HEK293 (cell line): Measurements from ENCODE around the gene ADCY4.

Experiments used
- CTCF ChIA-PET: fragments of 350-600 bp; formaldehyde crosslinking; extraction: SDS; loops from one replicate; lab custom pipeline; 2021; ENCODE audit warnings: antibody characterized with exemption; lab: Yijun Ruan, JAX
- POLR2A ChIA-PET: fragments of 300-600 bp; formaldehyde crosslinking; extraction: SDS; loops from one replicate; lab custom pipeline; 2020; ENCODE audit warnings: antibody characterized with exemption, inconsistent platforms; lab: Yijun Ruan, JAX
- H3K27ac ChIP-seq: fragments of 200-500 bp; sonication (Bioruptor generic); 2 replicates; pipeline ENCODE4 v1.5.1; 2014; ENCODE audit warnings: low read depth, low read length, control low read depth, inconsistent platforms; ENCODE audit errors: extremely low read depth
- H3K36me3 ChIP-seq, 2 experiments: fragments of 200-500 bp in 1 of 2; sonication (Bioruptor generic) in 1 of 2; 1 replicate in 1 of 2; 2 replicates in 1 of 2; pipeline ENCODE4 v1.5.1; 2014 to 2017; ENCODE audit warnings: inconsistent platforms in 2 of 2, low read length in 2 of 2; ENCODE audit not compliant: control insufficient read depth in 2 of 2, insufficient read depth in 1 of 2
- H3K4me1 ChIP-seq: fragments of 200-500 bp; sonication (Bioruptor generic); 2 replicates; pipeline ENCODE4 v1.5.1; 2014; ENCODE audit warnings: mild to moderate bottlenecking, low read length, inconsistent platforms; ENCODE audit not compliant: control insufficient read depth, insufficient read depth
- H3K4me3 ChIP-seq: 2 replicates; pipeline ENCODE4 v1.5.1; 2011; ENCODE audit warnings: low read depth, mild to moderate bottlenecking, control low read depth, low read length, moderate library complexity
- H3K9me3 ChIP-seq: fragments of 200-500 bp; sonication (Bioruptor generic); 2 replicates; pipeline ENCODE4 v1.5.1; 2014; ENCODE audit warnings: low read depth, low read length, inconsistent platforms; ENCODE audit not compliant: control insufficient read depth, insufficient read depth
- BCL11B ChIP-seq: fragments of 450-650 bp; formaldehyde crosslinking; IDR thresholded peaks from 2 replicates; pipeline ENCODE4 v1.5.1; 2016; ENCODE audit warnings: low read depth, missing biosample characterization, missing genetic modification characterization
- IKZF3 ChIP-seq: fragments of 450-650 bp; IDR thresholded peaks from 2 replicates; pipeline ENCODE4 v1.5.0; 2018; ENCODE audit warnings: missing biosample characterization, mild to moderate bottlenecking, missing genetic modification characterization, moderate library complexity
- MZF1 ChIP-seq: fragments of 450-650 bp; formaldehyde crosslinking; IDR thresholded peaks from 2 replicates; pipeline ENCODE4 v1.5.1; 2017; ENCODE audit warnings: missing biosample characterization, missing genetic modification characterization, borderline replicate concordance
- ZEB2 ChIP-seq: fragments of 450-650 bp; formaldehyde crosslinking; IDR thresholded peaks from 2 replicates; pipeline ENCODE4 v1.5.1; 2016; ENCODE audit warnings: missing biosample characterization, missing genetic modification characterization
- ZNF138 ChIP-seq: fragments of 450-650 bp; formaldehyde crosslinking; IDR thresholded peaks from 2 replicates; pipeline ENCODE4 v1.5.1; 2016; ENCODE audit warnings: missing biosample characterization, missing genetic modification characterization, borderline replicate concordance
- ZNF266 ChIP-seq: fragments of 450-650 bp; formaldehyde crosslinking; IDR thresholded peaks from 2 replicates; pipeline ENCODE4 v1.5.1; 2016; ENCODE audit warnings: missing biosample characterization, missing genetic modification characterization, low read depth
- ZNF274 ChIP-seq, 2 experiments: fragments of 200-500 bp in 1 of 2; fragments of 450-650 bp in 1 of 2; sonication (Bioruptor generic) in 1 of 2; formaldehyde crosslinking in 1 of 2; IDR thresholded peaks; 2 replicates each; pipeline versions ENCODE4 v1.5.1 to v1.6.1; 2014 to 2016; ENCODE audit warnings: borderline replicate concordance in 1 of 2, inconsistent platforms in 1 of 2, low read length in 1 of 2, missing biosample characterization in 1 of 2, missing genetic modification characterization in 1 of 2
- ZNF311 ChIP-seq: fragments of 450-650 bp; formaldehyde crosslinking; IDR thresholded peaks from 2 replicates; pipeline ENCODE4 v1.5.1; 2017; ENCODE audit warnings: missing biosample characterization, missing genetic modification characterization, borderline replicate concordance
- ZNF354C ChIP-seq: fragments of 450-650 bp; formaldehyde crosslinking; IDR thresholded peaks from 2 replicates; pipeline ENCODE4 v1.5.1; 2016; ENCODE audit warnings: missing biosample characterization, missing genetic modification characterization, low read depth, borderline replicate concordance
- ZNF366 ChIP-seq: fragments of 450-650 bp; formaldehyde crosslinking; conservative IDR thresholded peaks from 2 replicates; pipeline ENCODE4 v1.5.1; 2016; ENCODE audit warnings: missing biosample characterization, missing genetic modification characterization
- ZNF654 ChIP-seq: fragments of 450-650 bp; formaldehyde crosslinking; IDR thresholded peaks from 2 replicates; pipeline ENCODE4 v1.5.1; 2016; ENCODE audit warnings: low read depth, missing biosample characterization, missing genetic modification characterization
- ZNF664 ChIP-seq: fragments of 450-650 bp; formaldehyde crosslinking; IDR thresholded peaks from 2 replicates; pipeline ENCODE4 v1.5.1; 2016; ENCODE audit warnings: missing biosample characterization, missing genetic modification characterization
- ZNF747 ChIP-seq: fragments of 450-650 bp; formaldehyde crosslinking; IDR thresholded peaks from 2 replicates; pipeline ENCODE4 v1.5.1; 2016; ENCODE audit warnings: missing biosample characterization, missing genetic modification characterization
- ZNF830 ChIP-seq: fragments of 450-650 bp; IDR thresholded peaks from 2 replicates; pipeline ENCODE4 v1.5.0; 2018; ENCODE audit warnings: missing biosample characterization, missing genetic modification characterization, low read depth, mild to moderate bottlenecking, moderate library complexity
- ZSCAN30 ChIP-seq: fragments of 450-650 bp; IDR thresholded peaks from 2 replicates; pipeline ENCODE4 v1.5.1; 2018; ENCODE audit warnings: missing biosample characterization, mild to moderate bottlenecking, missing genetic modification characterization, moderate library complexity
- TF ChIP-seq, protein P1 (sequence below): fragments of 450-650 bp; formaldehyde crosslinking; IDR thresholded peaks from 2 replicates; pipeline ENCODE4 v1.5.1; 2016; ENCODE audit warnings: missing biosample characterization, missing genetic modification characterization
- TF ChIP-seq, protein P2 (sequence below): fragments of 450-650 bp; formaldehyde crosslinking; IDR thresholded peaks from 2 replicates; pipeline ENCODE4 v1.5.1; 2016; ENCODE audit warnings: missing biosample characterization, missing genetic modification characterization
- TF ChIP-seq, protein P3 (sequence below): fragments of 450-650 bp; formaldehyde crosslinking; IDR thresholded peaks from 2 replicates; pipeline ENCODE4 v1.5.1; 2016; ENCODE audit warnings: missing biosample characterization, missing genetic modification characterization
- TF ChIP-seq, protein P4 (sequence below): fragments of 450-650 bp; formaldehyde crosslinking; IDR thresholded peaks from 2 replicates; pipeline ENCODE4 v1.5.1; 2016; ENCODE audit warnings: missing biosample characterization, missing genetic modification characterization

Gene ADCY4

DNA sequence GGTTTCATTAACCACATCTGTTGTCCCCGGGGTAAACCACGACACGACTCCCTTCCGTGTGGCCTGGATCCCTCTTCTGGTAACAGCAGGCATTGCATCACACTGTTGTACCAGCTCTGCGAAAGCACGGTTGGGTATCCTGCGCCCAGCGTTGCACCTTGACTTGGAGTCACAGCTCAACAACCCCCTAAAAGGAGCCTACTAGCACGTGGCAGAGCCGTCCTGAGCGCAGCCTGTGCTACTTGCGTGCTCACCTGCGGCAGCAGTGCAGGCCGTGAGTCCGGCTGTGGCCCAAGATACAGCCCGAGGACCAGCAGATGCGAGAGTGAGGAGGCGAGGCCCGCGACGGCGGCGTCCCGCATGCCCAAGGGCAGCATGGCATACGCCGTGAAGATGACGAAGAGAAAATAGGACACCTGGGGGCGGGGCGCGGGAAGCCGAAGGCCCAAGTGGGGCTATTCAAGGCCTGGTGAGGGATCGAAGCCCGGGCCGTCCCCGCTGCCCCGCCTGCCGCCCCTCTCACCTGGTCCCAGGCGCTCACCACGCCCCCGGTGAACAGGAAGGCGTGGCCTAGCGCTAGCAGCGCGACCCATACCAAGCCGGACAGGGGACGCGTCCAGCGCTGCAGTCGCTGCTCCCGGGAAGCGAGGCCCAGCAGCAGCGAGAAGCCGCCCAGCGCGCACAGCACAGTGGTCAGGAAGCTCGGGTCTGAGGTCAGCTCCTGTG, 2.4 kb downstream of the ADCY4 start:
- H3K4me3 ChIP-seq = no peak overlapping the region

GRCh38 chr14:24331731-24332267, 3.1 kb downstream of the ADCY4 start:
- ChIA-PET POLR2A (interaction anchor here (0.6 to 2.6 kb wide), 3 partner anchors 110 to 143 kb away, joined by 3 to 12 read pairs (median 5); partner anchors contain the start of genes IPO4 and SDR39U1), CTCF (interaction anchor here (0.6 to 16.9 kb wide), 12 partner anchors 13 to 317 kb away, joined by 3 to 468 read pairs (median 4); partner anchors contain the start of genes CBLN3 and KHNYN)
- Histone ChIP-seq H3K9me3 (no peaks in the 10 kb centered on the region), H3K4me1 (peaks cover 4% of the 10 kb centered on the region; the same call in 1 of the 2 replicates), H3K4me3 (no peak overlapping the region), H3K36me3 (no peaks in the 10 kb centered on the region), H3K27ac (no peak overlapping the region)
- TF ChIP-seq, protein P1, sequence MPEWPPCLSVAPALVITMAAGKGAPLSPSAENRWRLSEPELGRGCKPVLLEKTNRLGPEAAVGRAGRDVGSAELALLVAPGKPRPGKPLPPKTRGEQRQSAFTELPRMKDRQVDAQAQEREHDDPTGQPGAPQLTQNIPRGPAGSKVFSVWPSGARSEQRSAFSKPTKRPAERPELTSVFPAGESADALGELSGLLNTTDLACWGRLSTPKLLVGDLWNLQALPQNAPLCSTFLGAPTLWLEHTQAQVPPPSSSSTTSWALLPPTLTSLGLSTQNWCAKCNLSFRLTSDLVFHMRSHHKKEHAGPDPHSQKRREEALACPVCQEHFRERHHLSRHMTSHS = no peak
- TF ChIP-seq ZNF311 (tag by site-specific recombination) = no peak
- TF ChIP-seq ZNF664 = no peak
- no peak for TF ChIP-seq ZNF138 (tag by site-specific recombination)

More for the DNA sequence above, 2.4 kb downstream of the ADCY4 start:
- Histone ChIP-seq H3K36me3 (no peaks in the 10 kb centered on the region), H3K4me1 (peaks cover 4% of the 10 kb centered on the region; the same call in 1 of the 2 replicates), H3K9me3 (no peaks in the 10 kb centered on the region), H3K27ac (no peak overlapping the region)
- ChIA-PET CTCF (interaction anchor here (0.6 to 16.9 kb wide), 27 partner anchors 9 to 325 kb away, joined by 3 to 468 read pairs (median 7); partner anchors contain the start of genes CBLN3, KHNYN, SDR39U1 and TGM1), POLR2A (interaction anchor here (0.6 to 2.7 kb wide), 7 partner anchors 40 to 144 kb away, joined by 3 to 21 read pairs (median 5); partner anchors contain the start of genes CBLN3, IPO4, KHNYN and SDR39U1)
- TF ChIP-seq, protein P2, sequence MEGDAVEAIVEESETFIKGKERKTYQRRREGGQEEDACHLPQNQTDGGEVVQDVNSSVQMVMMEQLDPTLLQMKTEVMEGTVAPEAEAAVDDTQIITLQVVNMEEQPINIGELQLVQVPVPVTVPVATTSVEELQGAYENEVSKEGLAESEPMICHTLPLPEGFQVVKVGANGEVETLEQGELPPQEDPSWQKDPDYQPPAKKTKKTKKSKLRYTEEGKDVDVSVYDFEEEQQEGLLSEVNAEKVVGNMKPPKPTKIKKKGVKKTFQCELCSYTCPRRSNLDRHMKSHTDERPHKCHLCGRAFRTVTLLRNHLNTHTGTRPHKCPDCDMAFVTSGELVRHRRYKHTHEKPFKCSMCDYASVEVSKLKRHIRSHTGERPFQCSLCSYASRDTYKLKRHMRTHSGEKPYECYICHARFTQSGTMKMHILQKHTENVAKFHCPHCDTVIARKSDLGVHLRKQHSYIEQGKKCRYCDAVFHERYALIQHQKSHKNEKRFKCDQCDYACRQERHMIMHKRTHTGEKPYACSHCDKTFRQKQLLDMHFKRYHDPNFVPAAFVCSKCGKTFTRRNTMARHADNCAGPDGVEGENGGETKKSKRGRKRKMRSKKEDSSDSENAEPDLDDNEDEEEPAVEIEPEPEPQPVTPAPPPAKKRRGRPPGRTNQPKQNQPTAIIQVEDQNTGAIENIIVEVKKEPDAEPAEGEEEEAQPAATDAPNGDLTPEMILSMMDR (tag by site-specific recombination) = peak; percentile 67; the same call in 1 of the 2 replicates
- TF ChIP-seq ZNF654 (peak; percentile 37; the same call in 1 of the 2 replicates), ZNF366 (tag by site-specific recombination) (no peak)

DNA sequence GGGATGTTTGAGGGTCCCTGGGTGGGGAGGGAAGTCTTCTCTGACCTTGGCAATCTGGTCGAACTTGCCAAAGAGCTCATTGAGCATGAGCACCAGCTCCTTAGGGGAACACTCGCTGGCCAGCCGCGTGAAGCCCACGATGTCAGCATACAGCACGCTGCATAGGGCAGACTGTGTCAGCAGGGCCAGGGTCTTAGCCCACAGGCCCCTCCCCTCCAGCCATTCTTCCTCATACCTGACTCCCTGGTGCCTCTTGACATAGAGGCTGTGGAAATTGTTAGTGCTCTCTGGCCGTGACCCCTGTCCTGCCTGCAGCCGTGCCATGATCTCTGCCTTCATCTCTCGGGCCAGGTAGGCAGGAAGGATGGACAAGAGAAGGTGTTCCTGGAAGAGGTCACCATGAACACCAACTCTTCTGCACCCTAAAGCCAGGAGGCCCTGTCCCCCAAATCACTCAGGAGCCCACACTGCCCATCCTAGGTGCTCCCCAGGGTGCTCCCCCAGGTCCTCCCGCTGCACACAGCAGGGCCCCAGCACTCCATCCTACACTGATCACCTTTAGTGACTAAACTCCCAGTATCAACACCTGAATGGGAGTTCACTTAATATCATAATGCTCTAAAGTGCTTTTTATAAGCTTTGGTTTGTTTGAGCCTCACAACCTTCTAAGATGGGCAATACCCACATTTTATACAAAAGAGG, 3.7 kb downstream of the ADCY4 start:
- Histone ChIP-seq H3K4me3 (no peak overlapping the region), H3K9me3 (no peaks in the 10 kb centered on the region), H3K36me3 (no peaks in the 10 kb centered on the region), H3K4me1 (peaks cover 4% of the 10 kb centered on the region; the same call in 1 of the 2 replicates), H3K27ac (no peak overlapping the region)
- CTCF ChIA-PET = interaction anchor here (0.5 to 16.9 kb wide), 6 partner anchors 13 to 317 kb away, joined by 3 to 468 read pairs (median 3); partner anchors contain the start of genes CBLN3 and KHNYN
- POLR2A ChIA-PET = no interaction called here
- TF ChIP-seq ZNF266 (tag by site-specific recombination) (no peak), ZSCAN30 (tag by site-specific recombination) (no peak), ZNF830 (tag by site-specific recombination) (no peak), MZF1 (tag by site-specific recombination) (no peak), BCL11B (tag by site-specific recombination) (no peak), ZNF354C (no peak), IKZF3 (tag by site-specific recombination) (no peak), ZNF274 (IDR thresholded peaks at IDR 0.05; ENCODE audit: low read length) (no peak), ZNF274 (tag by site-specific recombination; IDR thresholded peaks at IDR 0.05; ENCODE audit: borderline replicate concordance) (no peak), ZNF747 (tag by site-specific recombination) (no peak), ZEB2 (tag by site-specific recombination) (no peak)
- TF ChIP-seq, protein P3, sequence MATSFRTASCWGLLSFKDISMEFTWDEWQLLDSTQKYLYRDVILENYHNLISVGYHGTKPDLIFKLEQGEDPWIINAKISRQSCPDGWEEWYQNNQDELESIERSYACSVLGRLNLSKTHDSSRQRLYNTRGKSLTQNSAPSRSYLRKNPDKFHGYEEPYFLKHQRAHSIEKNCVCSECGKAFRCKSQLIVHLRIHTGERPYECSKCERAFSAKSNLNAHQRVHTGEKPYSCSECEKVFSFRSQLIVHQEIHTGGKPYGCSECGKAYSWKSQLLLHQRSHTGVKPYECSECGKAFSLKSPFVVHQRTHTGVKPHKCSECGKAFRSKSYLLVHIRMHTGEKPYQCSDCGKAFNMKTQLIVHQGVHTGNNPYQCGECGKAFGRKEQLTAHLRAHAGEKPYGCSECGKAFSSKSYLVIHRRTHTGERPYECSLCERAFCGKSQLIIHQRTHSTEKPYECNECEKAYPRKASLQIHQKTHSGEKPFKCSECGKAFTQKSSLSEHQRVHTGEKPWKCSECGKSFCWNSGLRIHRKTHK (tag by site-specific recombination) = no peak
- TF ChIP-seq, protein P4, sequence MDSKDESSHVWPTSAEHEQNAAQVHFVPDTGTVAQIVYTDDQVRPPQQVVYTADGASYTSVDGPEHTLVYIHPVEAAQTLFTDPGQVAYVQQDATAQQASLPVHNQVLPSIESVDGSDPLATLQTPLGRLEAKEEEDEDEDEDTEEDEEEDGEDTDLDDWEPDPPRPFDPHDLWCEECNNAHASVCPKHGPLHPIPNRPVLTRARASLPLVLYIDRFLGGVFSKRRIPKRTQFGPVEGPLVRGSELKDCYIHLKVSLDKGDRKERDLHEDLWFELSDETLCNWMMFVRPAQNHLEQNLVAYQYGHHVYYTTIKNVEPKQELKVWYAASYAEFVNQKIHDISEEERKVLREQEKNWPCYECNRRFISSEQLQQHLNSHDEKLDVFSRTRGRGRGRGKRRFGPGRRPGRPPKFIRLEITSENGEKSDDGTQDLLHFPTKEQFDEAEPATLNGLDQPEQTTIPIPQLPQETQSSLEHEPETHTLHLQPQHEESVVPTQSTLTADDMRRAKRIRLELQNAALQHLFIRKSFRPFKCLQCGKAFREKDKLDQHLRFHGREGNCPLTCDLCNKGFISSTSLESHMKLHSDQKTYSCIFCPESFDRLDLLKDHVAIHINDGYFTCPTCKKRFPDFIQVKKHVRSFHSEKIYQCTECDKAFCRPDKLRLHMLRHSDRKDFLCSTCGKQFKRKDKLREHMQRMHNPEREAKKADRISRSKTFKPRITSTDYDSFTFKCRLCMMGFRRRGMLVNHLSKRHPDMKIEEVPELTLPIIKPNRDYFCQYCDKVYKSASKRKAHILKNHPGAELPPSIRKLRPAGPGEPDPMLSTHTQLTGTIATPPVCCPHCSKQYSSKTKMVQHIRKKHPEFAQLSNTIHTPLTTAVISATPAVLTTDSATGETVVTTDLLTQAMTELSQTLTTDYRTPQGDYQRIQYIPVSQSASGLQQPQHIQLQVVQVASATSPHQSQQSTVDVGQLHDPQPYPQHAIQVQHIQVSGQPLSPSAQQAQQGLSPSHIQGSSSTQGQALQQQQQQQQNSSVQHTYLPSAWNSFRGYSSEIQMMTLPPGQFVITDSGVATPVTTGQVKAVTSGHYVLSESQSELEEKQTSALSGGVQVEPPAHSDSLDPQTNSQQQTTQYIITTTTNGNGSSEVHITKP = no peak
